ENCODE data around the gene SLC25A17.
A peak's percentile ranks its signal among the peaks of the same experiment; 100 is the strongest.
"Not testable (repeated sequence)": the region's sequence is repeated elsewhere in the genome, so short reads cannot be mapped to it uniquely, and the experiment has no call there.

SLC25A17 gene

DNA sequence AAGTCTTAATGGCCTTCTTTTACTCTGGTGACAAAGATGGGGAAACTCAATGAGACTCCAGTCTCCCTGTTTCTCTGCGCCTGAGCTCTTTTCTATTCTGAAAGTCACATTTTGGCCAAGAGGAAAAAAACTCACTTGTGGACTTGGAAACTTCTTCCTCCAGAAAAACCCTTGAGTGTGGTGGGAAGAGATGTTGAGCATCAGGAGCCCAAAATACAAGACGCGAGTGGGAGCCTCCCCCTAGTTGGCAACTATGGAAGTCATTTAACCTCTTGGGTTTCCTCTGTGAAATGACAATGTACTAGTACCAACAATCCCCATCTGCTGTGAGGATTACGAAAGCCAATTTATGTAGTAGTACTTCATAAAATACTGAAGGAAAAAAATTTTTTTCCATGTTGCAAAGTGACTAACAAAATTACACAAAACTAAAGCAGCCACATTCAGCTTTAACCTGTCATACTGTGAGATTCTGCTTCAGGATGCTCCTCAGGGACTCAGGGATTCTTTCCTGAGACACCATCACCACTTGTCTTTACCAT lies 524 bp upstream of the SLC25A17 start:
- peak; percentile 16 for DNase-seq (ENCODE audit: low spot score)

DNA sequence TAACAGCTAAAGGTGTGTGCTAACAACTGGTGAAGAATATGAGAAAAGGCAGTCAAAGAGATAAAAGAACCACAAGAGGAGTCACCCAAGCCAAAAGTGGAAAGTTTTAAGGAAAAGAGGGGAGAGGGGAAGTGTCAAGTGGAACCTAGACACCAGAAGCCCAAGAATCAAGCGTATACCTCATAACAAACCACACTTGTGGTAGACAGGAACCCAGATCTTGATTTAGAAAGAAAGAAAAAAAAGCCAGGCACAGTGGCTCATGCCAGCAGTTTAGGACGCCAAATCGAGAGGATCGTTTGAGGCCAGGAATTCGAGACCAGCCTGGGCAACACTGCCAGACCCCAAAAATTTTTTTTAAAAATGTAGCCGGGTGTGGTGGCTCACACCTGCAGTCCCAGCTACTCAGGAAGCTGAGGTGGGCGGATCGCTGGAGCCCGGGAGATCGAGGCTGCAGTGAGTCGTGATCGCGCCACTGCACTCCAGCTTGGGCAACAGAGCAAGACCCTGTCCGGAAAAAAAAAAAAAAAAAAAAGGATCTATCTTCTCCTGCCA lies 877 bp downstream of the SLC25A17 start:
- peak; percentile 5 for DNase-seq (ENCODE audit: low spot score)

DNA sequence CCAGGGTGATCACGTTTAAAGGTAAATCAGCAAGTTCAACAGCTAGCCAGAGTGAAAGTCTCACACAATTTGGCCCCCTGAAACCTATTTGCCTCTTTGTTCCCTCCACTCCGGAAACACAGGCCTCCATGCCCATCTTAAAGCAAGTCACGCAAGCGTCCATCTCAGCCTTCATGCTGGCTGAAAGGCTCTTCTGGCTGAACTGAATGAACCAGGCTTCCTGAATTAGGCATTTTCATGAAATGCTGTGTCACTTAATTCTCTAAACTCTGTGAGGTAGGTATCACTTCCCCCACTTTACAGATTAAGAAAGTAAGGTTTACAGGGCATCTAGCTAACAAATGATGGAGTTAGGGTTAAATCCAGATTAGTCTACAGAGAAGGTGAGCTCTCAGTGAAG lies 1.4 kb downstream of the SLC25A17 start:
- DNase-seq (ENCODE audit: low spot score): no peak

DNA sequence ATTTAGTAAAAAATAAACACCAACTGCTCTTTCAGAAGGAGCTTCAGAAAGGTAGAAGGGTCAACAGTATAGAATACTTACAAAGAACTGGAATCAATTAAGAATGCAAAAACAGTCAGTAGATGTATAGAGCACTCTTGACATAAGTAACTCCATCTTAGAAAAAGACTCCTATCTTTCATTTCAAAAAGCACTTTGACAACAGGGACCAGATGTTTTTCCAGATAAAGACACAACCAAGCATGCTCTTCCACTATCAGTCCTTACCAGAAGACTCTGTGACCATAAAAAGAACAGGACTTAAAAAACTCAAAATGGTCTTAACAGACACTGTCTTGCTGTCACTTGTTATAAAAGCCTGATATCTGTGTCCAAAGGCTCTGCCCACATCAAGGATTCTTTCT lies 5.2 kb downstream of the SLC25A17 start:
- DNase-seq (ENCODE audit: low spot score): no peak

DNA sequence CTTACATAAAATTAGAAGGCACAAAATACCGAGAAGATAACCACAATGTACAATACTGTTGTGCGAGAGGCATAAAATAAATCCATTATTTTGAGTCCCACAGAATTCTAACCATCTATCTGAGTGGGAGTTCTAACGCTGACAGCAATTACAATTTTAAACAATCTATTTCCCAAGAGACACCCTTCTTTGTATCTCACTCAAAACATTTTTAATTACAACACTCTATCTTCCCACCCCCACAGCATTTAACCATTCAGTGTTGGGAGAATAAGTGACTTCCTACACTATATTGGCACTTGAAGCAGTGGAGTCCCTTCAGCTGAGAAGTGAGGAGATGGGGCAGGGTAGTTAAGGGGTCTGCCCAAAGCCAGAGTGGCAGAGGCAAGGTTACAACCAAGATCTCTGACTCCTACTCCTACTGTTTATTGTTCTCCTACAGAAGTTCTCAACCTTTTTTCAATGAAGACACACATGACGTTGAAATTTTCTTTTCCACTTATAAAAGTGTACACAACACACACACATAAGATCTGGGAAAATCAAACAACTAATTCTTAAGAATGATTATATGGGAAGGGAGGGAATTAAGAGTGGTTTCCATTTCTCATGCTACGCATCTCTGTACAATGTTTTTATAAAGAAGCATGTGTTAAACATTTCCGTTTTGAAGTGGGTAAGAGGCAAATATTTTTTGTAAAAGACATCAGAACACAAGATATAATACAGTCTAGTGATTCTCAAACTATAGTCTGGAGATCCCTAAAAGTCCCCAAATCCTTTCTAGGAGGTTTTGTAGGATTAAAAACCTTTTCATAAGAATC lies 10.9 kb downstream of the SLC25A17 start:
- DNase-seq (ENCODE audit: low spot score): no peak

DNA sequence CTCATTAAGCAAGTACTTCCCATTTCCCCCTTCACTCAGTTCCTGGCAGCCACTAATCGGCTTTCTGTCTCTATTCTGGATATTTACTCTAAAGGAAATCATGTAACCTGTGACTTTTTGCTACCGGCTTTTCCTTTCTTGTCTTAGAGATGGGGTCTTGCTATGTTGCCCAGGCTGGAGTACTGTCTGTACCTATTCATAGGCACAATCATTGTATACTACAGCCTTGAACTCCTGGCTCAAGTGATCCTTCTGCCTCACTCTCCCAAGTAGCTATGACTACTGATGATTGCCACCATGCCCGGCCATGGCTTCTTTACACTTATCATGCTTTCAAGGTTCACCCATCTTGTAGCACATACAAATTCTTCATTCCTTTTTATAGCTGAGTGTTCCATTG lies 12.4 kb downstream of the SLC25A17 start:
- DNase-seq (ENCODE audit: low spot score): no peak

DNA sequence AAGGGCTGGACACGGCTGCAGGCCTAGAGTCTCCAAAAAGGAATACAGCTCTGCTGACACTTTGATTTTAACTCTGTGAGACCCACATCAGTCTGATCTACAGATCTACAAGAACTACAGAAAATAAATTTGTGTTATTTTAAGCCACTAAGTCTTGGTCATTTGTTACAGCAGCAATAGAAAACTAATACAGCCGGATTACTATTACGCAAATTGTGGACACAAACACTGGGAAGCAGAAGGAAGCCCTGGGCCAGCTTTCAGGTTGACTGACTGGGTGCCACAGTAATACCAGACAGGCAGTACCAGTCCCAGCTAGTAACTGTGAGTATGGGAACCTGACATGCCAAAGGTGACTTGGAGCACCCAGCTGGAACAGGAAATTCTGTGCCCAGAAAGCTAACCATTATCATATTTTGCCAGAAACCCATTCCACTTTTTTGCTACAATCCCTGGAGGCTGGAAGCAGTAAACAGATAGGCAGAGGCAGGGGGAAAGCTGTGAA lies 13.4 kb downstream of the SLC25A17 start:
- no peak for DNase-seq (ENCODE audit: low spot score)

DNA sequence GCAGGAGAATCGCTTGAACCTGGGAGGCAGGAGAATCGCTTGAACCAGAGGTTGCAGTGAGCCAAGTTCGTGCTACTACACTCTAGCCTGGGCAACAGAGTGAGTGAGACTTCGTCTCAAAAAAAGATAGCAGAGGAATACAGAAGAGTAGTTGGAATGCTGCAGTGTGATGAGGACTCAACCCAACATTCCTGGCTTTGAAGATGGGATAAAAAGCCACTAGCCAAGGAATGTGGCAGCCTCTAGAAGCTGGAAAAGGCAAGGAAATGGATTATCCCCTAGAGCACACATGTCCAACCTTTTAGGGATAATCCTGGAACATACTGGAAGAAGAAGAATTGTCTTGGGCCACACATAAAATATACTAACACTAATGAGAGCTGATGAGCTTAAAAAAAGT lies 13.9 kb downstream of the SLC25A17 start:
- DNase-seq (ENCODE audit: low spot score): no peak

DNA sequence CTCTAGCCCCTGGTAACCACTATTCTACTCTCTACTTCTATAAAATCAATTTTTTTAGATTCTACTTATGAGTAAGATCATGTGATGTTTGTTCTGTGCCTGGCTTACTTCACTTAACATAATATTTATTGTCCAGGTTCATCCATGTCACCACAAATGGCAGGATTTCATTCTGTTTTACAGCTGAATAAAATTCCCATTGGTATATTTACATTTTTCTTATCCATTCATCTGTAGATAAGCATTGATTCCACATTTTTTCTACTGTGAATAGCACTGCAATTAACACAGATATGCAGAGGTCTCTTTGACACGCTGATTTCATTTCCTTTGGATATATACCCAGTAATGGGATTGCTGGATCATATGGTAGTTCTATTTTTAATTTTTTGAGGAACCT lies 15.8 kb downstream of the SLC25A17 start:
- DNase-seq (ENCODE audit: low spot score): no peak

DNA sequence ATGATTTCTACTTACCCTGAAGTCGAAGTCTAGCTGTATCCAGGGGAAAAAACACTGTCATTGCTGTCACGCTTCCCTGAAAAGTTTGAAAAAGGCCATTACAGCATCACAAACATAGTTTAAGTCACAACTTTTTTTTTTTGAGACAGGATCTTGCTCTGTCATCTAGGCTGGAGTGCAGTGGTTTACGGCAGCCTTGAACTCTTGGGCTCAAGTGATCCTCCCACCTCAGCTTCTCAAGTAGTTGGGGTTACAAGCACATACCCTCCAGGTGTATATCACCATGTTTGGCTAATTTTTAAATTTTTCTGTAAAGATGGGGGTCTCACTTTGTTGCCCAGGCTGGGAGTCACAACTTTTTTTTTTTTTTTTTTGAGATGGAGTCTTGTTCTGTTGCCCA lies 20.1 kb downstream of the SLC25A17 start:
- no peak for DNase-seq (ENCODE audit: low spot score)

DNA sequence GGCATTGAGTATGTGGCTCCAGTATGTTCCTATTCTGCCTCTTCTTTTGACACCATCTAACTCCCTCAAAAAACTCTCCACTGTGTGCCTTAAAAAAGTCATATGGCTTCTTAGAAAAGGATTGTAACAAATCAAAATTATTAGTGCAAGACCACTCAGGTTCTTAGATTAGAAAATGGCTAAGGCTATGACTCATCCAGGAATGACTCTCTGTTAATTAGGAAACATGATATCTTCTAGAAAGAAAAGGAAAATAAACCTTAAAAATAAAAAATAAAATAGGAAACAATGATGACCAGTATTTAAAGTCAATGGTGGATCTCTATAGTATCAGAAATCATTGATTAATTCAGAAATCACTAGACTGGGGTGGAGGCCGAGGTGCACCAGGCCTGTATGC lies 21.7 kb downstream of the SLC25A17 start:
- no peak for DNase-seq (ENCODE audit: low spot score)

DNA sequence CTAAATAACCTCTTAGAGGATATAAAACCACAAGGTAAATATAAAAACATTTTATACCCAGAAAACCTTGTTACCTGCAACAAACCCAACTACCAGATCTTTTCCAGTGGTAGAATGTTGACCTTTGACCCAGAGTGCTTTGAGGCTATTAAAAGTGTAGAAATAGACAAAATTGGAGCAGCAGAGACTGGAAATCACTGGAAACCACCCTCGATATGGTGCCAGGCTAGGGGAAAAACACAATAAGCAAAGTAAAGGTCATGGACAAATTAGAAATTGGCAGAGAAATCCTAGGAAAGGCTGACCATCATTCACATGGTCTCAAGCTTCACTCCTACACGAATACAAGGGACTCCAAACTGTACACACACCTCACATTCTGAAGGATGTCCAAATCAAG lies 26.7 kb downstream of the SLC25A17 start:
- DNase-seq (ENCODE audit: low spot score): no peak

DNA sequence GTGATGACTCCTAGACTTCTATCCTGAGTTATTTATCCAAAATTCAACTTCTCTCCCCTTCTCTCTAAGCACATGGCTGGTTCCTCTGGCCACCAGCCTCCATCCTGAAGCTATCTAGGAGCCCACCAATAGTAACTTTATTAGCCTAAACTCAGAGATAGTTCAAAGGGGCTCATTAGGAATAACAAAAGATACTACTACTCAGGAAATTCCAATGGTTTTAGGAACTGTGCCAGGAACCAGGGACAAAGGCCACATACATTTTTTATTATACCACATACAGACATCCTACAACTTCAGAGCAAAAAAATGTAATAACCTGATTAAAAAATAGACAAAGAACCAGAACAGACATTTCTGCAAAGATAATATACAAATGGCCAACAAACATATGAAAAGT lies 27.9 kb downstream of the SLC25A17 start:
- DNase-seq (ENCODE audit: low spot score): no peak

DNA sequence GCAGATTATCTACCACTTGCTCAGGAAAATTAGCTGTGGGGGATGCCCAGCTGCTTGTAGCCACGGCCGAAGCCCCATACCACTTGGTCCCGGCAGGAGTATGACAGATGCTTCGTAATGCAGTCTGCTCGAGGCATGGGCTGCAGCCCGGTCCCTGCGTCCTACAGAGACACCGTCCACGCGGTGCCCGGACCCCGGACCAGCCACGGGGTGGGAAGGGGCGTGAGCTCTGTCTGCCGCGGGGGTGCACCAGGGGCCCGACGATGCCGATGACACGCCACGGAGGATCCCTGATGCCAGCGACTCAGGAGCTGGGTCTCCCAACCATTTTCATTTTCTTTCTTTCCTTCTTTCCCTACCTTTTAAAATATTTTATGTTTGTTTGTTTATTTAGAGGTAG lies 30.0 kb downstream of the SLC25A17 start:
- DNase-seq (ENCODE audit: low spot score): no peak

DNA sequence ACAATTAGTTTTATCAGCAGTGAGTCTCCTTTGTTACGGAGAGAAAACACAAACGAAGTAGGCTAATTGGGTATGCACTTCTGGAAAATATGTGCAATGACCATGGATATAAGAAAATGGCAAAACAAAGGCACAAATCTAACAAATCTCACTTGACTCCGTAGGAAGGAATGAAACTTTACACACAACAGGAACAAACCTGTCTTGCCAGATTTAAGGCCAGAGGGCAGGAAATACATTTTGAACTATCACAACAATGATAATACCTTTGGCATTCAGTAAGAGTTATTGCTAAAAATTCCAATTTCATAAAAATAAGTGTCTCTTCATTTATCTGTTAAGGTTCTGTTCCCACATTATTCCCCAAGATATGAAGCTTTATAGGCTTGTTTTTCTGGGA lies 36.6 kb downstream of the SLC25A17 start:
- no peak for DNase-seq (ENCODE audit: low spot score)

DNA sequence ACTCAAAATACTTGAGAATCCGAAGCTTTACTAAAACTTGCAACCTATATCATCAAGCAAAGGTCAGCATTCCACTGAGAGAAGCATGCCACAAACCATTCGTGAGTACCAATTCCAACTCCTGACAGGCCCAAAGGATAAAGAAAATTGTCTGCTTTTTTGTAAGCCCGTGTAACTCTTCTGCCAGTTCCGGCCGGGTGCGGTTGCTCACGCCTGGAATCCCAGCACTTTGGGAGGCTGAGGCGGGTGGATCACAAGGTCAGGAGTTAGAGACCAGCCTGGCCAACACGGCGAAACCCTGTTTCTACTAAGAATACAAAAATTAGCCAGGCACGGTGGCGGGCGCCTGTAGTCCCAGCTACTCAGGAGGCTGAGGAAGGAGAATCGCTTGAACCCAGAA lies 37.4 kb downstream of the SLC25A17 start:
- DNase-seq (ENCODE audit: low spot score): not testable (repeated sequence)

DNA sequence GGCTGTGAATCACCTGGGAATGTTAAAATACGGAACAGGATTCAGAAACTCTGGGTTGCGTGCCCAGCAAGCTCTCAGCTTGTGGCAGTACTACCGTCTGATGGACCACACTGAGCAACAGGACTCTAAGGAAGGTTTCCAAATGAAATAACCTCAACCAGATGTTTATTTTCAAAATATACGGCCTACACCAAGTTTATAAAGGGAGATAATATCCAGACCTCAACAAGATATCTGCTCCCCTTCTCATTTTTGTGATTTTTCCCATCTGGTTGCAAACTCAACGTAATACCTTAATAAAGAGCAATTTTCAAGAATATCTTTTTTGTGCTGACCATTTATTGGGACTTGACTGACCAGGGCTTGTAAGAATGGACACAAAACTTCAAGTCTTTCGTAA lies 49.4 kb downstream of the SLC25A17 start:
- DNase-seq (ENCODE audit: low spot score): no peak

DNA sequence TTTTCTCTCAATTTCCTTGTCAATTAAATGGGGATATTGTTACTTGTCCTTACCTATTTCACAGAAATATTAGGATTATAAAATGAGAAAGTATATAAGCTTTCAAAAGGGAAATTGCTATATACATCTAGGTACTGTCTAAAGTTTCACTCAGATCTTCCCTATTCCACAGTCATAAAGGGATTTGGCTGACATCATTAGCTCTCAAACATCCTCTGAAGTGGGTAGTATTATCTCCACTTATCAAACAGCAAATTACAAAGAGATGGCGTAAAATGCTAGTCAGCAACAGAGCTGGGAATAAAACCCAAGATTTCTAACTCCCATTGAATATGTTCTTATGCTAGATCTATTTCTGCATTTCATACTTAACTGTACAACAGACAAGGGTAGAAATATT lies 50.9 kb downstream of the SLC25A17 start:
- no peak for DNase-seq (ENCODE audit: low spot score)

DNA sequence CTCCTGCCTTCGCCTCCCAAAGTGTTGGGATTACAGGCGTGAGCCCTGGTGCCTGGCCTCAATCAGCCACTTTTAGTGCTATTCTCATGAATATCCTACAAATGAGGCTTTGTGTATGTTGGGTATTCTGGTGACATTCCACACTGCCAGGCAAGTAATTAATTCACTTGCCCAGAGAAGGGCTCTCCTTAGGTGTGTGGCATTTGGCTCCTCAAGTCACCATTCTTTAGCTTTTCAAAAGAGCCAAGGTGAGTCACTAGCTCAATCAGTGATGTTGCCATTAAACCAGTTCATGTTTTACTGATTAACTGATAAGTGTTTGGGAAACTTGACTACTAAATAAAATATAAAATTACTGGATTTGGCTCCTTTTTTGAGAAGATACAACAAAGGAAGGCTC lies 52.2 kb downstream of the SLC25A17 start:
- no peak for DNase-seq (ENCODE audit: low spot score)

DNA sequence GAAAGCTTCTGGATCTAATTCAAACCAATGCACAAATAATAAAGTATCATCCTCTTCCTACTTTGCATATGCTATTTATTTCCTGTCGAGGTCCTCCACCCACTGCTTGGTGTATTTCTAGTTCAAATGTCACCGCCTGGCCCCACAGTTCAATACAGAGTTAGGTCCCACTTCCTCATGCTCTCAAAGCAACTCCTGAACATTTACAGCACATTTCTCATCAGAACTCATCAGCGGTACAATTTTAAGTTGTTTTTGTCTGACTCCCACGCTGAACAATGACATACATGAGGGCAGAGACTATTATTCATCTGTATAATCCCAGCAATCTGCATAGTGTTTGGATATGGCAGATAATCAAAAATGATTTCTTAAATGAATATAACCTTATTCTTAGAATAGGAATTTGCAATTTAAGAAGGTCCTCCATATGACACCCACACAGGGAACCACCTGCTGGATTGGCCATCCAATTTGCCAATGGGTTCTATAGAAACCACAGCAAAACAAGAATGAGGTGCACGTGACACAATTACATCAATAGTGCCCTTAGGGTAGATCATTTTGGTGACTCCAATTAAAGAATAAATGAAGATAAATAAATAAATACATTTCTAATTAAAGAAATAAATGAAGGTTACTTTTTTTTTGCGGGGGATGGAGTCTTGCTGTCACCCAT lies 54.2 kb downstream of the SLC25A17 start:
- DNase-seq (ENCODE audit: low spot score): no peak

DNA sequence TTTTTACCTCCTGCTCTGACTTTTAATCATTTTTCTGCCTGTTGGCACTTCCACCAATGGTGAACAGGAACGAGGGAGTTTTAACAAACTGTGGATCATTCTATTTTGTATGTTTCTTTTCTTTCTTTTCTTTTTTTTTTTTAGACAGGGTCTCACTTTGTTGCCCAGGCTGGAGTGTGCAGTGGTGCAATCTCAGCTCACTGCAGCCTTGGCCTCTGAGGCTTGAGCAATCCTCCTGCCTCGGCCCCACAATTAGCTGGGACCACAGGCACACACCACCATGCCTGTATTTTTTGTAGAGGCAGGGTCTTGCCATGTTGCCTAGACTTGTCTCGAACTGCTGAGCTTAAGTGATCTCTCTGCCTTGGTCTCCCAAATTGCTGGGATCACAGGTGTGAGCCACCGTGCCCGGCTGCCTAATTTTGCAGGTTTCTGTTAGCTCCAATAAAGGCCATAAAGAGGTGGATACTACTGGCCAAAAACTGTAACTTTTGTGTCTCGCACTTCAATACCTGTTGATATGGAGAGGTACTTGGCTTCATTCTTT lies 59.8 kb downstream of the SLC25A17 start:
- DNase-seq (ENCODE audit: low spot score): no peak

DNA sequence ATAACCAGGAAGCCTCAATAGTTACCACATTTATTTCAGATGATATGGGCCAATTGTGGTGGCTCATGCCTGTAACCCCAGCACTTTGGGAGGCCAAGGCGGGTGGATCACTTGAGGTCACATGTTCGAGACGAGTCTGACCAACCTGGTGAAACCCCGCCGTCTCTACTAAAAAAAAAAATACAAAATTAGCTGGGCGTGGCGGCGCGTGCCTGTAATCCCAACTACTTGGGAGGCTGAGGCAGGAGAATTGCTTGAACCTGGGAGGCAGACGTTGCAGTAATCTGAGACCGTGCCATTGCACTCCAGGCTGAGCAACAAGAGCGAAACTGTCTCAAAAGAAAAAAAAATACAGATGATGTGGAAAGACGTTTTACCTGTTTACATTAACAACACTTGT lies 60.3 kb downstream of the SLC25A17 start:
- not testable (repeated sequence) for DNase-seq (ENCODE audit: low spot score)

DNA sequence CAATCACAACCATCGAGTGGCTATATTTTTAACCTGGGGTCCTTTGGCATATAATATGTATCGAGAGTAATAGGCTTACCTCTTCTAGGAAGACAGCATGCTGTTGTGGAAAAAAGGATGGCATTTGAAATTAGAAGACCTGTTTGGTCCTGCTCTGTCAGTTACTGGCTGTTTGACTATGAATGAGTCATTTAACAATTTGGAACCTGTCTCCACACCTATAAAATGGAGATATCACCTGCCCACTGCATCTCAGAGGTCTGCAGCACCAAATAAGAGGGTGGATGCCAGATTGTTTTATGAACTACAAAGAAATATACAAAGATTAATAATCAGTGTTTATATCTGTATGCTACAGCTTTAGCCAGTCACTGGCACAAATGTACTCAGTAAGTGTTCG lies 60.8 kb downstream of the SLC25A17 start:
- no peak for DNase-seq (ENCODE audit: low spot score)
